PFSK-1 (cell line): ENCODE results near the gene VWA5A.

Experiments used
- FOXP2 ChIP-seq: optimal IDR thresholded peaks from 2 replicates; pipeline ENCODE3; 2011; ENCODE audit warnings: borderline replicate concordance, control low read depth, inconsistent platforms; ENCODE audit not compliant: insufficient read depth; ENCODE audit errors: extremely low read length, extremely low read depth
- POLR2AphosphoS5 ChIP-seq: IDR thresholded peaks from 2 replicates; pipeline ENCODE4 v1.6.1; 2012; ENCODE audit warnings: low read depth, mild to moderate bottlenecking, control low read depth, low read length, moderate library complexity
- REST ChIP-seq, 2 experiments: IDR thresholded peaks; 2 replicates each; pipeline versions ENCODE4 v1.6.1 to v1.8.0; 2011 to 2012; ENCODE audit warnings: low read depth in 2 of 2, low read length in 2 of 2, control low read depth in 1 of 2, inconsistent platforms in 1 of 2, mild to moderate bottlenecking in 1 of 2, moderate library complexity in 1 of 2; ENCODE audit not compliant: insufficient read depth in 1 of 2
- SIN3A ChIP-seq: IDR thresholded peaks from 2 replicates; pipeline ENCODE4 v1.6.1; 2012; ENCODE audit warnings: mild to moderate bottlenecking, low read length, moderate library complexity, borderline replicate concordance; ENCODE audit not compliant: insufficient read depth
- TAF1 ChIP-seq: IDR thresholded peaks from 2 replicates; pipeline ENCODE4 v1.6.1; 2012; ENCODE audit warnings: low read length, control low read depth, borderline replicate concordance; ENCODE audit not compliant: insufficient read depth

VWA5A gene

GRCh38 chr11:124071623-124071948 lies 43.7 kb upstream of the VWA5A start:
- TF ChIP-seq TAF1 (no peak), REST (IDR thresholded peaks at IDR 0.05; ENCODE audit: insufficient read depth in 1 of 2, low read depth in 2 of 2, low read length in 2 of 2) (no peak), SIN3A (no peak), POLR2AphosphoS5 (no peak), FOXP2 (no peak)

GRCh38 chr11:124072147-124072546 lies 43.1 kb upstream of the VWA5A start:
- TF ChIP-seq SIN3A (no peak), REST (IDR thresholded peaks at IDR 0.05; ENCODE audit: insufficient read depth in 1 of 2, low read depth in 2 of 2, low read length in 2 of 2) (no peak), FOXP2 (no peak), TAF1 (no peak), POLR2AphosphoS5 (no peak)

GRCh38 chr11:124074554-124074953 lies 40.7 kb upstream of the VWA5A start:
- no peak for TF ChIP-seq FOXP2
- no peak for TF ChIP-seq POLR2AphosphoS5
- no peak for TF ChIP-seq SIN3A
- no peak for TF ChIP-seq REST (IDR thresholded peaks at IDR 0.05; ENCODE audit: insufficient read depth in 1 of 2, low read depth in 2 of 2, low read length in 2 of 2)

- no peak for TF ChIP-seq FOXP2
- TF ChIP-seq POLR2AphosphoS5: no peak
- no peak for TF ChIP-seq REST (IDR thresholded peaks at IDR 0.05; ENCODE audit: insufficient read depth in 1 of 2, low read depth in 2 of 2, low read length in 2 of 2)
- TF ChIP-seq SIN3A: no peak
- TF ChIP-seq TAF1: no peak
These were observed 39.8 kb upstream of the VWA5A start for GRCh38 chr11:124075492-124075840.

GRCh38 chr11:124075841-124076651 lies 39.2 kb upstream of the VWA5A start:
- TF ChIP-seq POLR2AphosphoS5 (no peak), FOXP2 (no peak), REST (IDR thresholded peaks at IDR 0.05; ENCODE audit: insufficient read depth in 1 of 2, low read depth in 2 of 2, low read length in 2 of 2) (no peak), TAF1 (no peak), SIN3A (no peak)
